ENCODE measurements around the gene TMEM231. TPM values are rescaled to one million over a fixed set of nuclear protein-coding genes. Genes with fewer than 3 reads are reported as not detected.
A peak's percentile ranks its signal among the peaks of the same experiment; 100 is the strongest.
"Not testable (repeated sequence)": the region's sequence is repeated elsewhere in the genome, so short reads cannot be mapped to it uniquely, and the experiment has no call there.

The TMEM231 gene
- total RNA-seq, 2 experiments from 2014 or later, result 4.9 to 5.1 TPM

DNA sequence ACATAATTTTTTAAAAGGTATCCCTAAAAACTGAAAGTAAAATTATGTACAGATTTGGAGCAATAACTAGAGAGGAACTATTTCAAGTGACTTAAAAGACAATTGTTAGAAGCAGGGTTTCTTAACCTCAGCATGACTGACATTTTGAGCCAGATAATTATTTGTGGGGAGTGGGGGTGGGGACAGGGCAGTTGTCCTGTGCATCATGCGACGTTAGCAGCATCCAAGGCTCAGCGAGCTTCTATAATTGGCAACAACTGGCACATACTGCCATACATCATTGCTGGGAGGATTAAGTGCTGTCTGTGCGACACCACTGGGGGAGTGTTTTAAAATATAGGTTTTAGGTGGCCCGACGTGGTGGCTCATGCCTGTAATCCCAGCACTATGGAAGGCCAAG, 37.3 kb upstream of the TMEM231 start:
- H3K27me3 Mint-ChIP-seq, result no peaks in the 10 kb centered on the region
- ChIA-PET POLR2A (interaction anchor here (1.1 to 1.3 kb wide), 2 partner anchors 27 to 28 kb away, joined by 3 to 4 read pairs; partner anchors contain the start of gene GABARAPL2), CTCF (no interaction called here)
- intact Hi-C loops (cut with micrococcal nuclease), result no loop called here
- peaks cover 14% of the 10 kb centered on the region for H3K4me1 Mint-ChIP-seq (ENCODE audit: low read depth)
- no peak overlapping the region for H3K4me3 Mint-ChIP-seq
- H3K36me3 Mint-ChIP-seq (ENCODE audit: low read depth), result peaks cover 27% of the 10 kb centered on the region
- no peaks in the 10 kb centered on the region for H3K9me3 Mint-ChIP-seq
- DNase-seq, result no peak
- peak overlapping the region; percentile 42 for H3K27ac Mint-ChIP-seq
- no peak for ATAC-seq
- TF ChIP-seq CTCF (IDR thresholded peaks at IDR 0.05), result no peak

DNA sequence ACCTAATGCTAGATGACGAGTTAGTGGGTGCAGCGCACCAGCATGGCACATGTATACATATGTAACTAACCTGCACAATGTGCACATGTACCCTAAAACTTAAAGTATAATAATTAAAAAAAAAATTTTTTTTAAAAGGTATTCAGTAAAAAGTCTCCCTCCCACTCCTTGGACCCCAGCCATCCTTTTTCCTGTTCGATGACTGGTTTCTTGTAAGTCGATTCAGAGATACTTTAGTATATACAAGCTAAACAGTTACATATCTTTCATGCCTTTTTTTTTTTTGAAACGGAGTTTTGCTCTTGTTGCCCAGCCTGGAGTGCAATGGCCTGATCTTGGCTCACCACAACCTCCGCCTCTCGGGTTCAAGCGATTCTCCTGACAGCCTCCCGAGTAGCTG, 35.9 kb upstream of the TMEM231 start:
- peaks cover 14% of the 10 kb centered on the region for H3K4me1 Mint-ChIP-seq (ENCODE audit: low read depth)
- intact Hi-C loops (cut with micrococcal nuclease); H3K4me3 Mint-ChIP-seq; H3K27ac Mint-ChIP-seq; DNase-seq; CTCF ChIA-PET; H3K9me3 Mint-ChIP-seq; H3K27me3 Mint-ChIP-seq; ATAC-seq: not testable (repeated sequence)
- POLR2A ChIA-PET, result interaction anchor here (1.5 kb wide), 1 partner anchor 9 kb away, joined by 3 read pairs; no protein-coding TSS in a partner anchor
- peaks cover 14% of the 10 kb centered on the region for H3K36me3 Mint-ChIP-seq (ENCODE audit: low read depth)

DNA sequence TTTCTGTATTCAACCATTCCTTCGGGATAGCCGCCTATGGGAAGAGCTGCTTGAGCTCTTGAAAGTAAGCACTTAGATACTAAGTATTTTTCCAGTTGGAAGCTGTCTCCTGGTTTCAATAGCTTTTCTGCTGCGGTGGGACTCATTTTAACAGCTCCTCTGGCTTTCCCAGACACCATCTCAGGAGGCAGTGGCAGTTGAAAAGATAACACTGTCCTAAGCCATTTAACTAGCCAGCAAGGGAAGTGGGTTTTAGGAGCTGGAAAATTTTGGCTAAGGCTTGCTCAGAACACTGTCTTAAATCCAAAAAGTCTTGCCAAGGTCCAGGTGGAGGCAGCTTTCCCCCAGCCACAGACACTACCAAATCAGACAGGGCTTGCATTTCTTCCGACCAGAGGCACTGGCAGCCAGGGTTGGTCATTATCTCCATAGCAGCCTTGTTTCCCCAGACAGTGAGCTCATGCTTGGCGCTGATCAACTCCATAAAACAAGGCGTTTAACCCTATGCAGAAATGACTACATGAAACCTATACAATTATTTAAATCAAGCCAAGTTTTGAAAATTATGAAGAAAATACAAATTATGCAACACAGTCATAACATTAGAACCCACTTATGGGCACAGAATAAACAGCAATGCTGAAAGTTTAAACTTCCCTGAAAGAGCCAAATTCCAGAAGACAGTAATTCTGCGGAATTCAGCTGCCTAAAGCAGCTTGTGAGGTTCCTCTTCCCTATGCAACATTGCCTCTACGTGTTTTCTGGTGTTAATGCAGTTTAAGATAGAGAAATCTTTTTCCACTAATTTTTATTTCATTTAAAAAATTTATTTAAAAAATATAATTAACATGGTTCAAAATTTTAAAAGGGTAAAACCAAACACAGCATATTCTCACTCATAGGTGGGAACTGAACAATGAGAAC, 35.1 kb upstream of the TMEM231 start:
- CTCF ChIA-PET, result no interaction called here
- no peak for ATAC-seq
- no peak overlapping the region for H3K27ac Mint-ChIP-seq
- no peak overlapping the region for H3K4me3 Mint-ChIP-seq
- TF ChIP-seq CTCF (IDR thresholded peaks at IDR 0.05), result no peak
- H3K9me3 Mint-ChIP-seq, result no peaks in the 10 kb centered on the region
- no peaks in the 10 kb centered on the region for H3K27me3 Mint-ChIP-seq
- POLR2A ChIA-PET, result interaction anchor here (1.5 kb wide), 1 partner anchor 10 kb away, joined by 3 read pairs; no protein-coding TSS in a partner anchor
- peaks cover 12% of the 10 kb centered on the region for H3K36me3 Mint-ChIP-seq (ENCODE audit: low read depth)
- peaks cover 14% of the 10 kb centered on the region for H3K4me1 Mint-ChIP-seq (ENCODE audit: low read depth)
- no peak for DNase-seq
- intact Hi-C loops (cut with micrococcal nuclease), result no loop called here

- ChIA-PET CTCF (interaction anchor here (1.6 kb wide), 1 partner anchor 32 kb away, joined by 3 read pairs; no protein-coding TSS in a partner anchor), POLR2A (no interaction called here)
- peaks cover 8% of the 10 kb centered on the region for H3K4me1 Mint-ChIP-seq (ENCODE audit: low read depth)
- H3K27ac Mint-ChIP-seq, result no peak overlapping the region
- no peak overlapping the region for H3K4me3 Mint-ChIP-seq
- no peaks in the 10 kb centered on the region for H3K27me3 Mint-ChIP-seq
- peaks cover 9% of the 10 kb centered on the region for H3K36me3 Mint-ChIP-seq (ENCODE audit: low read depth)
- DNase-seq (no peak), ATAC-seq (no peak)
- no peak for TF ChIP-seq CTCF (IDR thresholded peaks at IDR 0.05)
- intact Hi-C loops (cut with micrococcal nuclease), result no loop called here
- no peaks in the 10 kb centered on the region for H3K9me3 Mint-ChIP-seq
Observed at GRCh38 chr16:75589306-75589705, 33.3 kb upstream of the TMEM231 start.

DNA sequence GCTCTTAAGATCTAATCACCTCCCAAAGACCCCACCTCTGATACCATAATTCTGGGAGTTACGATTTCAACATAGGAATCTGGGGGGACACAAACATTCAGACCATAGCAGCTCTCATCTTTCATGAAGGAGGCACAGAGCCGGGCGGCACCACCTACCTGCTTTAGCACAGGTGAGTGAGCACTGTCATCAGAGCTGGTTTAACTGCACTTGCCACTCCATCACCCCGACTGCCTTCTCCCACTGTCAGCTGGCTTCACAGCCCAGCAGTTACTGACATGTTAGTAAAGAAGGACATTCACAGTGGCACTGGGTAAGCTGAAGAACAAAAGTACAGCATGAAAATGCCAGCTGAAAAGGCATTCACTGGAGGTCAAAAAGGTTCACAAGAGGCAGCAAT, 32.7 kb upstream of the TMEM231 start:
- H3K9me3 Mint-ChIP-seq, result no peaks in the 10 kb centered on the region
- DNase-seq (no peak), ATAC-seq (no peak)
- peaks cover 2% of the 10 kb centered on the region for H3K4me1 Mint-ChIP-seq (ENCODE audit: low read depth)
- CTCF ChIA-PET, result interaction anchor here (1.6 kb wide), 1 partner anchor 33 kb away, joined by 3 read pairs; no protein-coding TSS in a partner anchor
- no peak overlapping the region for H3K4me3 Mint-ChIP-seq
- TF ChIP-seq CTCF (IDR thresholded peaks at IDR 0.05), result no peak
- intact Hi-C loops (cut with micrococcal nuclease), result no loop called here
- peaks cover 3% of the 10 kb centered on the region for H3K36me3 Mint-ChIP-seq (ENCODE audit: low read depth)
- POLR2A ChIA-PET, result no interaction called here
- H3K27me3 Mint-ChIP-seq, result no peaks in the 10 kb centered on the region
- H3K27ac Mint-ChIP-seq, result no peak overlapping the region

Data from activated CD8-positive, alpha-beta T cell treated with anti-CD3 and anti-CD28 coated beads for 36 hours (primary cell).